Thyroid gland (tissue), 4 donors: Measurements from ENCODE around the gene VOPP1. TPM values are rescaled to one million over a fixed set of nuclear protein-coding genes. Genes with fewer than 3 reads are reported as not detected.

Experiments
- DNase-seq, 2 donors: peaks; one replicate each; pipeline ENCODE4 v3.0.0-alpha.2; 2019
- H3K27ac ChIP-seq, 3 donors: fragments of 200-600 bp; sonication (generic); 1 replicate in 2 of 3; 2 replicates in 1 of 3; pipeline ENCODE4 v1.5.1; 2016 to 2019; ENCODE audit warnings: mild to moderate bottlenecking in 1 of 3, moderate library complexity in 1 of 3
- H3K27me3 ChIP-seq: fragments of 200-600 bp; sonication (generic); one replicate; pipeline ENCODE4 v1.5.1; 2019
- H3K36me3 ChIP-seq, 2 donors: fragments of 200-600 bp; sonication (generic); one replicate each; pipeline ENCODE4 v1.5.1; 2016 to 2019
- H3K4me1 ChIP-seq, 2 donors: fragments of 200-600 bp; sonication (generic); one replicate each; pipeline ENCODE4 v1.5.1; 2017 to 2019
- H3K4me3 ChIP-seq, 3 donors: fragments of 200-600 bp; sonication (generic); replicated peaks in 1 of 3; 1 replicate in 2 of 3; 2 replicates in 1 of 3; pipeline ENCODE4 v1.5.1; 2016; ENCODE audit warnings: mild to moderate bottlenecking in 1 of 3
- H3K9me3 ChIP-seq: fragments of 200-600 bp; sonication (generic); one replicate; pipeline ENCODE4 v1.5.1; 2017
- CTCF ChIP-seq, 6 experiments: fragments of 200-600 bp in 3 of 6; fragments of 450-650 bp in 3 of 6; sonication (generic) in 3 of 6; IDR thresholded peaks; one replicate each; pipeline ENCODE4 v1.5.1; 2016 to 2019; ENCODE audit warnings: antibody characterized with exemption in 6 of 6, mild to moderate bottlenecking in 2 of 6, inconsistent platforms in 1 of 6, moderate library complexity in 1 of 6
- POLR2A ChIP-seq, 2 donors: fragments of 450-650 bp; IDR thresholded peaks; one replicate each; pipeline ENCODE4 v1.6.1; 2017; ENCODE audit warnings: antibody characterized with exemption in 2 of 2, mild to moderate bottlenecking in 2 of 2, moderate library complexity in 1 of 2
- WGBS, 2 donors: methylation state at CpG; one replicate each; pipeline ENCODE4 v1.1.5; 2017; 5-methylcytosine and 5-hydroxymethylcytosine counted together
- intact Hi-C: fragments of 100-400 bp; cut with DNase I; formaldehyde crosslinking; loops from one replicate; pipeline ENCODE4 v1.15.1; 2023
- total RNA-seq, 4 donors: library from RNA; depleted of rRNA; stranded (reverse); fragments of >200 nt; gene quantifications; one replicate each; pipeline ENCODE4 v1.2.3, GENCODE V29; 2016

Gene VOPP1
- total RNA-seq, 4 donors from 2014 or later = 42.6 to 58.0 (median 46.2) TPM

- intact Hi-C loops = no loop called here
- Histone ChIP-seq H3K36me3 (no peaks in the 10 kb centered on the region), H3K27me3 (no peaks in the 10 kb centered on the region), H3K27ac (no peak overlapping the region), H3K9me3 (no peaks in the 10 kb centered on the region), H3K4me1 (peaks cover 9 to 12% of the 10 kb centered on the region in 2 donors), H3K4me3 (no peak overlapping the region)
- TF ChIP-seq CTCF (IDR thresholded peaks at IDR 0.05) (no peak), POLR2A (IDR thresholded peaks at IDR 0.05) (no peak)
- 94 to 96% methylated on average over 4 of the region's 4 CpGs for WGBS, 2 donors
- no peak for DNase-seq
Measured at GRCh38 chr7:55575733-55576132, 3.4 kb upstream of the VOPP1 start.

GRCh38 chr7:55575098-55575497 is 2.8 kb upstream of the VOPP1 start:
- Histone ChIP-seq H3K36me3 (no peaks in the 10 kb centered on the region), H3K9me3 (no peaks in the 10 kb centered on the region), H3K27me3 (no peaks in the 10 kb centered on the region), H3K27ac (no peak overlapping the region), H3K4me3 (no peak overlapping the region), H3K4me1 (peaks cover 9 to 12% of the 10 kb centered on the region in 2 donors)
- 71 to 72% methylated on average over 9 of the region's 9 CpGs for WGBS, 2 donors
- no peak for TF ChIP-seq CTCF (IDR thresholded peaks at IDR 0.05)
- TF ChIP-seq POLR2A (IDR thresholded peaks at IDR 0.05) = no peak
- no peak for DNase-seq
- intact Hi-C loops = no loop called here

- Histone ChIP-seq H3K27ac (no peak overlapping the region), H3K36me3 (no peaks in the 10 kb centered on the region), H3K4me3 (no peak overlapping the region), H3K27me3 (no peaks in the 10 kb centered on the region), H3K4me1 (peaks cover 9 to 12% of the 10 kb centered on the region in 2 donors), H3K9me3 (no peaks in the 10 kb centered on the region)
- no peak for DNase-seq
- TF ChIP-seq CTCF (IDR thresholded peaks at IDR 0.05) (no peak), POLR2A (IDR thresholded peaks at IDR 0.05) (no peak)
- intact Hi-C loops = no loop called here
- 39 to 53% methylated on average over 3 of the region's 3 CpGs for WGBS, 2 donors
Measured at GRCh38 chr7:55574051-55574717, 1.9 kb upstream of the VOPP1 start.

GRCh38 chr7:55573234-55573900 is 1.1 kb upstream of the VOPP1 start:
- WGBS, 2 donors = 59 to 62% methylated on average over 9 of the region's 9 CpGs
- Histone ChIP-seq H3K27ac (peak overlapping the region in 2 of 3 donors; percentile 67 to 73), H3K4me3 (peak overlapping the region in 1 of 3 donors; percentile 54), H3K4me1 (peaks cover 9 to 12% of the 10 kb centered on the region in 2 donors), H3K27me3 (no peaks in the 10 kb centered on the region), H3K9me3 (no peaks in the 10 kb centered on the region), H3K36me3 (no peaks in the 10 kb centered on the region)
- TF ChIP-seq POLR2A (IDR thresholded peaks at IDR 0.05) = no peak
- intact Hi-C loops = no loop called here
- no peak for DNase-seq

- peak; percentile 52 to 53 for DNase-seq
- Histone ChIP-seq H3K9me3 (no peaks in the 10 kb centered on the region), H3K27me3 (no peaks in the 10 kb centered on the region), H3K4me1 (peaks cover 16 to 21% of the 10 kb centered on the region in 2 donors), H3K4me3 (peak overlapping the region; percentile 27 to 85 (median 35)), H3K36me3 (no peaks in the 10 kb centered on the region), H3K27ac (peak overlapping the region; percentile 35 to 86 (median 81))
- intact Hi-C loops = no loop called here
- TF ChIP-seq CTCF (IDR thresholded peaks at IDR 0.05) = no peak
- no peak for TF ChIP-seq POLR2A (IDR thresholded peaks at IDR 0.05)
- WGBS, 2 donors = 1% methylated on average over 32 to 44 of the region's 97 CpGs
Measured at GRCh38 chr7:55571511-55572377, 558 bp downstream of the VOPP1 start.
